K562 (cell line): Measurements from ENCODE around the gene PTPN12. TPM values are rescaled to one million over a fixed set of nuclear protein-coding genes. Genes with fewer than 3 reads are reported as not detected.

Source experiments
- DDX20 ChIP-seq: fragments of 450-650 bp; IDR thresholded peaks from 2 replicates; pipeline ENCODE4 v1.6.1; 2016; ENCODE audit warnings: missing genetic modification characterization, low read depth, mild to moderate bottlenecking, missing compliant biosample characterization, moderate library complexity
- E2F6 ChIP-seq, 2 experiments: IDR thresholded peaks; 2 replicates each; pipeline ENCODE4 v1.6.1; 2011; ENCODE audit warnings: borderline replicate concordance in 1 of 2, control low read depth in 1 of 2, low read depth in 1 of 2, low read length in 1 of 2, mild to moderate bottlenecking in 1 of 2, mixed read lengths in 1 of 2, moderate library complexity in 1 of 2; ENCODE audit not compliant: insufficient read depth in 1 of 2, insufficient read length in 1 of 2, poor library complexity in 1 of 2, severe bottlenecking in 1 of 2; ENCODE audit errors: extremely low read depth in 1 of 2
- ELF1 ChIP-seq: fragments of 200-800 bp; sonication (Bioruptor generic); IDR thresholded peaks from 2 replicates; pipeline ENCODE4 v1.6.1; 2016; ENCODE audit warnings: missing genetic modification characterization, missing compliant biosample characterization
- MGA ChIP-seq: fragments of 450-650 bp; IDR thresholded peaks from 2 replicates; pipeline ENCODE4 v1.6.1; 2016; ENCODE audit warnings: mild to moderate bottlenecking, moderate library complexity
- ZNF592 ChIP-seq: fragments of 450-650 bp; IDR thresholded peaks from 2 replicates; pipeline ENCODE4 v1.6.1; 2017; ENCODE audit warnings: antibody characterized with exemption, mild to moderate bottlenecking
- polyA plus RNA-seq, 8 experiments: library from polyadenylated mRNA; depleted of rRNA in 4 of 8; stranded (reverse) in 5 of 8; unstranded in 3 of 8; fragments of >200 nt; fragmentation: Nextera tagmentation in 2 of 8; fragmentation: Illumina TruSeq in 1 of 8; extraction: Ambion mirVana in 2 of 8; extraction: Trizol in 1 of 8; gene quantifications; 2 replicates each; pipeline versions ENCODE4 v1.2.1 to v1.2.3, GENCODE V29; 2011 to 2014; ENCODE audit warnings: inconsistent platforms in 1 of 8, missing spikeins in 1 of 8
- total RNA-seq, 7 experiments: library from RNA; depleted of rRNA in 6 of 7; stranded (reverse); fragments of >200 nt in 6 of 7; fragmentation: Illumina TruSeq in 2 of 7; extraction: Trizol in 2 of 7; gene quantifications; 2 replicates each; pipeline versions ENCODE4 v1.2.1 to v1.2.3, GENCODE V29; 2011 to 2021; ENCODE audit warnings: low replicate concordance in 1 of 7

The PTPN12 gene
- total and polyA plus RNA-seq, 9 of the 15 experiments (the other 6 are each of a cell fraction or from before 2014, with no cell fraction given) = 15.3 to 79.8 (median 26.6) TPM

GRCh38 chr7:77531038-77531437 lies 6.1 kb upstream of the PTPN12 start (continued):
- no peak for TF ChIP-seq DDX20 (tag)
- TF ChIP-seq ELF1 (tag) = peak; percentile 39
- no peak for TF ChIP-seq E2F6 (IDR thresholded peaks at IDR 0.05; ENCODE audit: borderline replicate concordance in 1 of 2, extremely low read depth in 1 of 2, insufficient read depth in 1 of 2, insufficient read length in 1 of 2, low read depth in 1 of 2, low read length in 1 of 2, poor library complexity in 1 of 2, severe bottlenecking in 1 of 2)
- TF ChIP-seq MGA = peak; percentile 32; the same call in 1 of the 2 replicates
- TF ChIP-seq ZNF592 = peak; percentile 41; the same call in 1 of the 2 replicates
